NCI-H226 (cell line): ENCODE results near the gene PTP4A1.
A peak's percentile ranks its signal among the peaks of the same experiment; 100 is the strongest.
"Not testable (repeated sequence)": the region's sequence is repeated elsewhere in the genome, so short reads cannot be mapped to it uniquely, and the experiment has no call there.

Source experiments
- DNase-seq: peaks from one replicate; pipeline ENCODE4 v3.0.0-alpha.2; 2015

Gene PTP4A1

GRCh38 chr6:63584566-63584965 lies 12.3 kb downstream of the PTP4A1 start:
- no peak for DNase-seq

- not testable (repeated sequence) for DNase-seq
These were observed 13.4 kb downstream of the PTP4A1 start for GRCh38 chr6:63585652-63586051.

GRCh38 chr6:63589952-63590411 lies 17.7 kb downstream of the PTP4A1 start:
- no peak for DNase-seq

GRCh38 chr6:63592886-63593285 lies 20.6 kb downstream of the PTP4A1 start:
- no peak for DNase-seq

GRCh38 chr6:63597141-63598048 lies 25.1 kb downstream of the PTP4A1 start:
- peak; percentile 16 for DNase-seq

GRCh38 chr6:63598049-63599036 lies 26.1 kb downstream of the PTP4A1 start:
- no peak for DNase-seq

GRCh38 chr6:63599243-63599642 lies 27.0 kb downstream of the PTP4A1 start:
- no peak for DNase-seq

GRCh38 chr6:63600136-63600535 lies 27.9 kb downstream of the PTP4A1 start:
- no peak for DNase-seq

- DNase-seq = no peak
These were observed 37.0 kb downstream of the PTP4A1 start for GRCh38 chr6:63609231-63609630.

GRCh38 chr6:63610944-63611343 lies 38.7 kb downstream of the PTP4A1 start:
- DNase-seq = no peak

GRCh38 chr6:63611560-63611959 lies 39.3 kb downstream of the PTP4A1 start:
- no peak for DNase-seq

GRCh38 chr6:63615590-63615989 lies 43.3 kb downstream of the PTP4A1 start:
- no peak for DNase-seq
